Erythroblast (primary cell): ENCODE data around the gene WDFY4.

Source experiments
- GATA1 ChIP-seq: IDR thresholded peaks from 2 replicates; pipeline ENCODE4 v1.6.1; 2011; ENCODE audit warnings: low read depth, mild to moderate bottlenecking, control low read depth, low read length, moderate library complexity
- POLR2A ChIP-seq: IDR thresholded peaks from 2 replicates; pipeline ENCODE4 v1.6.1; 2011; ENCODE audit warnings: mild to moderate bottlenecking, low read length

DNA sequence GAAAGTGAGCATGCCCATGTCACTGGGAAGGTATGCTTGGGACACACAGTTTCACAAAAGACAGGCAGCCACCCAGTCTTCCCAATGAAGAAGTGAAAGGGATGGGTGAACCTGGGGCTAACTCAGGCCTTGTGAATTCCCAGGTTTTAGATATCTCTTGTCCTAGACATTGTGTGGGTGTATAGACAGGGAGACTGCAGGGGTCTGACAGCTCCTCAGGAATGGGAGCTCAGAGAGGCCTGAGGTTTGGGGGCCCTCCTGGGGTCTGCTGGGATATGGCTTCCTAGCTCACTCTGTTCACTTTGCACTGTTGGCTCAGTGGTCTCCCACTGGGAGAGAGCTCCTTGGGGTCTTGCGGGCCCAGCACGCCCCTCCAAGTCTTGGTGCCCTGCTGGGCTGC lies 47.0 kb downstream of the WDFY4 start:
- TF ChIP-seq POLR2A, result no peak
- no peak for TF ChIP-seq GATA1
